Mesothelial cell of epicardium (in vitro differentiated cells): Measurements from ENCODE around the gene EEF1AKMT3. TPM values are rescaled to one million over a fixed set of nuclear protein-coding genes. Genes with fewer than 3 reads are reported as not detected.

Source experiments
- DNase-seq, 2 experiments: peaks; one replicate each; pipeline ENCODE4 v3.0.0; 2021; ENCODE audit warnings: low spot score in 2 of 2; ENCODE audit not compliant: unreplicated experiment in 2 of 2
- H3K27ac Mint-ChIP-seq: 2 replicates; pipeline ENCODE4 v1.8.0; 2021; ENCODE audit warnings: mixed read lengths
- H3K27me3 Mint-ChIP-seq: 2 replicates; pipeline ENCODE4 v1.8.0; 2021; ENCODE audit warnings: low read depth, mixed read lengths
- H3K36me3 Mint-ChIP-seq: 2 replicates; pipeline ENCODE4 v1.8.0; 2021; ENCODE audit warnings: mixed read lengths
- H3K4me1 Mint-ChIP-seq: 2 replicates; pipeline ENCODE4 v1.8.0; 2021; ENCODE audit warnings: mixed read lengths
- H3K4me3 Mint-ChIP-seq: 2 replicates; pipeline ENCODE4 v1.8.0; 2021; ENCODE audit warnings: mild to moderate bottlenecking, moderate library complexity, mixed read lengths
- H3K9me3 Mint-ChIP-seq: 2 replicates; pipeline ENCODE4 v1.8.0; 2021; ENCODE audit warnings: mixed read lengths
- total RNA-seq: library from RNA; stranded (reverse); gene quantifications from 3 replicates; pipeline ENCODE4 v1.2.1, GENCODE V29; 2021
- TF ChIP-seq, protein P1 (sequence below): fragments of 200-600 bp; sonication (generic); IDR thresholded peaks from one replicate; pipeline ENCODE4 v1.5.0; 2021; ENCODE audit warnings: antibody characterized with exemption; ENCODE audit not compliant: unreplicated experiment

Gene EEF1AKMT3
- total RNA-seq, 1 donor from 2014 or later, result 8.7 TPM

DNA sequence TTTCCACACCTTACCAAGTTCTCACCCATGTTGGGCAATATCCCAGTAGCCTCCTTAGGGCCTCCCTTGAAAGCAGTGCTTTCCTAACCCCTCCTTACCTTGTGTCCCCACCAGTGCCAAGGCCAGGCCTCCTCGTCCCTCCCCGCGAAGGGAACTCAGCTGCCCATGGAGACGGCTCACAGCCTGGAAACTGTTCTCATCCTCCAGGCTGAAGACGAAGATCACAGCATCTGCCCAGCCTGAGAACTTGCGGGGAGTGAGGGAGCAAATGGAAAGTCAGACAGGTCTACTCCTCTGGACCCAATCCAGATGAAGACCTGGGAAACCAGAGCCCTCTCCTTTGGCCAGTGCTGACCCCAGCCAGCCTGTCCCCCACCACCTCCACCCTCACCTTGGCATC is 38.5 kb upstream of the EEF1AKMT3 start:
- Mint-ChIP-seq H3K27me3 (peaks cover 89% of the 10 kb centered on the region), H3K9me3 (no peaks in the 10 kb centered on the region)
- TF ChIP-seq, protein P1, sequence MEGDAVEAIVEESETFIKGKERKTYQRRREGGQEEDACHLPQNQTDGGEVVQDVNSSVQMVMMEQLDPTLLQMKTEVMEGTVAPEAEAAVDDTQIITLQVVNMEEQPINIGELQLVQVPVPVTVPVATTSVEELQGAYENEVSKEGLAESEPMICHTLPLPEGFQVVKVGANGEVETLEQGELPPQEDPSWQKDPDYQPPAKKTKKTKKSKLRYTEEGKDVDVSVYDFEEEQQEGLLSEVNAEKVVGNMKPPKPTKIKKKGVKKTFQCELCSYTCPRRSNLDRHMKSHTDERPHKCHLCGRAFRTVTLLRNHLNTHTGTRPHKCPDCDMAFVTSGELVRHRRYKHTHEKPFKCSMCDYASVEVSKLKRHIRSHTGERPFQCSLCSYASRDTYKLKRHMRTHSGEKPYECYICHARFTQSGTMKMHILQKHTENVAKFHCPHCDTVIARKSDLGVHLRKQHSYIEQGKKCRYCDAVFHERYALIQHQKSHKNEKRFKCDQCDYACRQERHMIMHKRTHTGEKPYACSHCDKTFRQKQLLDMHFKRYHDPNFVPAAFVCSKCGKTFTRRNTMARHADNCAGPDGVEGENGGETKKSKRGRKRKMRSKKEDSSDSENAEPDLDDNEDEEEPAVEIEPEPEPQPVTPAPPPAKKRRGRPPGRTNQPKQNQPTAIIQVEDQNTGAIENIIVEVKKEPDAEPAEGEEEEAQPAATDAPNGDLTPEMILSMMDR, result no peak

DNA sequence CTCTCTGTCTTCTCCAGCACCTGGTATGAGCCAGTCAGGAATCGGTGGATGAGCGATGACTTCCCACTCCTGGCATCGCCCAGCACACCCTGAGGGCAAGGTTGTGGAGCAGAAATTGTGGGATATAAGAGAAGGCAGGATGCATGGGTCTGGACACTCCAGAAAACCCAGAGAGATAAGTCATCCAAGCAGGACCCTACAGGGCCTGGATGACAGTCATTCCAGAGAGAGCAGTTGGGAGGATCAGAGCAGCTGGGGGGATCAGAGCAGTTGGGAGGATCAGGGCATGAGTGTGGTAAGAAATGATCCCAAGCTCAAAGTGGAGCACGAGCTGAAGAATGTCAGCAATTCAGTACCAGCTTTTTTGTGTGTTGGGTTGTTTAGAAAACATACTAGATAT is 37.8 kb upstream of the EEF1AKMT3 start:
- DNase-seq, result no peak
- H3K27me3 Mint-ChIP-seq, result peaks cover 89% of the 10 kb centered on the region
- no peak overlapping the region for H3K4me3 Mint-ChIP-seq
- H3K27ac Mint-ChIP-seq, result no peak overlapping the region
- H3K36me3 Mint-ChIP-seq, result no peaks in the 10 kb centered on the region
- TF ChIP-seq, protein P1, result no peak
- peaks cover 15% of the 10 kb centered on the region for H3K4me1 Mint-ChIP-seq
- no peaks in the 10 kb centered on the region for H3K9me3 Mint-ChIP-seq

More for the DNA sequence above, 38.5 kb upstream of the EEF1AKMT3 start:
- H3K27ac Mint-ChIP-seq, result no peak overlapping the region
- no peak for DNase-seq
- no peaks in the 10 kb centered on the region for H3K36me3 Mint-ChIP-seq
- H3K4me3 Mint-ChIP-seq, result no peak overlapping the region
- peaks cover 11% of the 10 kb centered on the region for H3K4me1 Mint-ChIP-seq

DNA sequence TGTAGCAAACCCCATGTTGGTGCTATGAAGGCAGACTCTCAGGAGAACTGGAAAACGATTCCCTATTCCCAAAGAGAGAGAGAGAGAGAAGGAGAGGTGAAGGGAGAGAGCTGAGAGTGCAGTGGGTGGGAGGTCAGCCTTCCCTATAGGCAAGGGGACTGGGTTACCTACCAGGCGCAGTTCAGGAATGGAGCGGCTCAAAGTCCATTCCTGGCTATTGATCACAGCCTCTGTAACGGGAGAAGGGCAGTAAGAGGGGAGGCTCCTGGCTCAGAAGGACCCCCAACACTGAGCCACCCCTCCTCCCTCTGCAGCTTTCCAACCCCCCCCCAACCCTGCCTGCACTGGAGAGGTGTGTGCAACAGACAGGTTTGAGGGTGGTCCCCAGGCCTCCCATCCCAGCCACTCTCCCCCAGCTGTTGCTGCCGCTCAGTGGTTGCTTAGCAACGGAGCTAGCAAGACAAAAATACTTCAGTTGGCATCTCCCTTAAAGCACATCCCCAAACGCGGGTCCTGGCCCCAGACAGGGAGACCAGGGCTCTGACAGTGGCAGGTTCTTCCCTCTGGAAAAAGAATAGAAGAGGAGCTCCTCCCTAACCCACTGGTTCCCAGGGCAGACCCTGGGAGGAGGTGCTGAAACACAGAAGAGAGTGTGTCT is 37.1 kb upstream of the EEF1AKMT3 start:
- peaks cover 88% of the 10 kb centered on the region for H3K27me3 Mint-ChIP-seq
- peaks cover 15% of the 10 kb centered on the region for H3K4me1 Mint-ChIP-seq
- no peak overlapping the region for H3K4me3 Mint-ChIP-seq
- no peak for DNase-seq
- no peak overlapping the region for H3K27ac Mint-ChIP-seq
- TF ChIP-seq, protein P1, result no peak
- H3K9me3 Mint-ChIP-seq, result no peaks in the 10 kb centered on the region
- no peaks in the 10 kb centered on the region for H3K36me3 Mint-ChIP-seq

DNA sequence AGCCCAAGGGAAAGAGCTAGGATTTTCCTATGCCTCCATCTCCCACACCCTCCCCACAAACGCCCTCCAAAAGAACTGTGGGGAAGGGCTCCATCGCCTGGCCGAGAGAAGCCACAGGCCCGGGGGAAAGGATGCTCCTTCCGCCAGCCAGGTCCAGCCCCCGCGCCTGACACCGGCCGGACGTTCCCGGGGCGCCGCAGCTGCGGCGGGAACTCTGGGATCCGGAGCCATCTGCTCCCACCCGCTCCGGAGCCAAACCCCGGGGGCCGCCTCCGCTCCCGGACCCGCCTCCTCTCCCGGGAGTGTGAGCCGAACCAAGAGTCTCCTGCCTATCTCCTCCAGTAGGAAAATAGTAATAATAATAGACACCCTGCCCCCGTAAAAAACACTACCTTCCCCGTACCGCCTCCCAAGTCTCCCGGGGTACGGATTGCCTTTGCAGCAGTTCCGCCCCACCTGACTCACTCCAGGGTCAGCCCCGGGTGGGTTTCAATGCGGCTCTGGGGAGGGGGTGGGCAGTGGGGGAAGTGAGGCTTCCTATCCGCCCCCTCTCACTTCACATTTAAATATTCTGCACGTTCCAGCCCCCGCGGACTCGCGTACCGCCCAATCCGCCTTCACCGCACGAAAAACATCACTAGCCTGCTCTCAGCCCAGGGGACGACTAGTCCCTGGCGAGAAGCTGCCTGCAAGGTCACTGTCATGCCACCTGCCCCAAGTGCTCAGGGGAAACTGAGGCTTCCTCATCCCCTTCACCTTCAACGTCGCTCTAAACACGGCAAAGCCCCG is 36.3 kb upstream of the EEF1AKMT3 start:
- Mint-ChIP-seq H3K36me3 (no peaks in the 10 kb centered on the region), H3K4me1 (peaks cover 15% of the 10 kb centered on the region), H3K4me3 (peak overlapping the region; percentile 54), H3K9me3 (no peaks in the 10 kb centered on the region), H3K27me3 (peaks cover 88% of the 10 kb centered on the region), H3K27ac (no peak overlapping the region)
- no peak for DNase-seq
- TF ChIP-seq, protein P1, result no peak

DNA sequence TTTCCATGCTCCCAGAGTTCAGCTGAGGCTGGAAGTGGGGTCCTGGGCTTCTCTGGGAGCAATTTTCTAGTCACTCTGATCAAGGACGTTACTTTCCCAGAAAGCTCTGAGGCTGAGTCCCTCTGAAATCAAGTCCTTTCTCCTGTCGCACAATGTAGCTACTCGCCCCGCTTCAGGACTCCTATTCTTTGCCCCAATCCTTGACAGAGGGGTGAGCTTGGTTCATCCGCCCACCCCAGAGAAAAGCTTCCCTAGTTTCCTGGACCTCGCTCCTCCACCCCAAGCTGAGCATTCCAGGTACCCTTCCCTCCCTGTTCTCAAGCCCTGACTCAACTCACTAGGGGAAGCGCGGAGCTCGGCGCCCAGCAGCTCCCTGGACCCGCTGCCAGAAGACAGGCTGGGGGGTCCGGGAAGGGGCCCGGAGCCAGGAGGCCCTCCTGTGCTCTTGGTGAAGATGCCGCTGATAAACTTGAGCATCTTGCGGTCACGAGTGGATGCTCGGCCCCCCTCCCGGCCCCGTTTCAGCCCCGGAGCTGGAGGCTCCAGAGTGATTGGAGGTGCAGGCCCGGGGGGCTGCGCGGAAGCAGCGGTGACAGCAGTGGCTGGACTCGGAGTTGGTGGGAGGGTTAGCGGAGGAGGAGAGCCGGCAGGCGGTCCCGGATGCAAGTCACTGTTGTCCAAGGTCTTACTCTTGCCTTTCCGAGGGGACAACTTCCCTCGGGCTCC is 35.5 kb upstream of the EEF1AKMT3 start:
- peak overlapping the region; percentile 54 for H3K4me3 Mint-ChIP-seq
- peaks cover 88% of the 10 kb centered on the region for H3K27me3 Mint-ChIP-seq
- no peaks in the 10 kb centered on the region for H3K36me3 Mint-ChIP-seq
- TF ChIP-seq, protein P1, result no peak
- no peaks in the 10 kb centered on the region for H3K9me3 Mint-ChIP-seq
- no peak for DNase-seq
- peaks cover 15% of the 10 kb centered on the region for H3K4me1 Mint-ChIP-seq
- H3K27ac Mint-ChIP-seq, result no peak overlapping the region
